ENCODE results near the gene TMEM26.

The TMEM26 gene

GRCh38 chr10:61400524-61400923 lies 52.7 kb downstream of the TMEM26 start:
- TF ChIP-seq GATA3 (IDR thresholded peaks at IDR 0.05; ENCODE audit: low read depth, low read length): no peak
- TF ChIP-seq GATA2 (IDR thresholded peaks at IDR 0.05; ENCODE audit: low read depth, low read length): no peak

DNA sequence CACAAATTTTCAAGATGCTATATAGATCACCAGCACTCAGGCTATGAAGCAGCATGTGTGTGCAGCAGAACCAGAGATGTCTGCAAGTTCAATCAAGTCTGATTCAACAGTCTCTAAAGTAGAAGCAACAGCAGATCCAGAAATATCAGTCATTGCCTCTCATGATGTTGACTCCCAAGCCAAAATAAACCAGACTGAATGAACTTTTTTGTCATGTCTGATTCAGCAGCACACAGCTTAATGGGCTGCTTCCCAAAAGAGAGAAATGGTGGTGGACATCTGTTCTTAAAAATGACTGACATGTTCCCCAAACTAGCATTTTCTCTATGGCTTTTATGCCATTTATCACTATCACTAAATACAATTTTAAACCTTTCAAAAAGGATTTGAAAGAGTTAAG lies 53.8 kb downstream of the TMEM26 start:
- TF ChIP-seq GATA3 (IDR thresholded peaks at IDR 0.05; ENCODE audit: low read depth, low read length) (no peak), GATA2 (IDR thresholded peaks at IDR 0.05; ENCODE audit: low read depth, low read length) (no peak)

GRCh38 chr10:61398366-61399129 lies 54.6 kb downstream of the TMEM26 start:
- TF ChIP-seq GATA2 (IDR thresholded peaks at IDR 0.05; ENCODE audit: low read depth, low read length): no peak
- TF ChIP-seq GATA3 (IDR thresholded peaks at IDR 0.05; ENCODE audit: low read depth, low read length): no peak

- no peak for TF ChIP-seq GATA3 (IDR thresholded peaks at IDR 0.05; ENCODE audit: low read depth, low read length)
- TF ChIP-seq GATA2 (IDR thresholded peaks at IDR 0.05; ENCODE audit: low read depth, low read length): no peak
These were observed 55.8 kb downstream of the TMEM26 start for GRCh38 chr10:61397175-61397986.

GRCh38 chr10:61391281-61391680 lies 61.9 kb downstream of the TMEM26 start:
- TF ChIP-seq GATA2 (IDR thresholded peaks at IDR 0.05; ENCODE audit: low read depth, low read length): no peak

GRCh38 chr10:61390851-61391250 lies 62.3 kb downstream of the TMEM26 start:
- TF ChIP-seq GATA2 (IDR thresholded peaks at IDR 0.05; ENCODE audit: low read depth, low read length) (no peak), GATA3 (IDR thresholded peaks at IDR 0.05; ENCODE audit: low read depth, low read length) (no peak)

GRCh38 chr10:61389887-61390286 lies 63.3 kb downstream of the TMEM26 start:
- TF ChIP-seq GATA2 (IDR thresholded peaks at IDR 0.05; ENCODE audit: low read depth, low read length) (no peak), GATA3 (IDR thresholded peaks at IDR 0.05; ENCODE audit: low read depth, low read length) (no peak)

DNA sequence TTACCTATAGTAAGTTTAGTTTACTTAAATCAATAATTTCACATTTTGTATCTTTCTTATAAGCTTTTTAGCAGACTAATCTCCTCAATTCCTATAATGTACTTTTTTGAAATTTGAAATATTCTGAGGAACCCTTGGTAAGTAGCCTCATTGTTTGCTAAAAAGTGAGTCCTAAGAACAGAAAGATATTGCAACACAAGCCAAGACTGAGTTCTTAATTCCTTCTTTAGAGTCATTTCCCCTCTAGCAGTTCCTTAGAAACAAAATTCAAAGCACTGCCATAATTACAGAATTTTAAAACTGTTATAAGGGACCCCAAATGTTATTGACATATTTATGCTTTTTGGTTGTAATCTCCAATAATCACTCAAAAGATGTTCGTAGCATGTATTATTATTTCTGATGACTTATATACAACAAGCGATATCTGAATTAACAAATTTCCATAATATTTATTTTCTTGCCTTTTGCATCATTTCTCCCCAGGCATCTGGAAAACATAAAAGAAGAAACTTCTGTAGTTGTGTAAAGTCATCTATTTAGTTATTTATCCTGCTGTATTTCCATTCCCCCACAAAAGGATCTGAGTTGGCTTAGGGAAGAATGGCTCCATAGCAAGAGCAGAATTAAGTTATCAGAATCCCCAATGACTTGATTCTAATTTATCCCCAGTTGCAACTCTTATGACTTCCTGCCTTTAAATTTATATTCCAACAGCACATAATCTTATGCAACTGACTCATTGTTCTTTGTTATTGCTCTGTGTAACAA lies 67.8 kb downstream of the TMEM26 start:
- TF ChIP-seq GATA3 (IDR thresholded peaks at IDR 0.05; ENCODE audit: low read depth, low read length) (no peak), GATA2 (IDR thresholded peaks at IDR 0.05; ENCODE audit: low read depth, low read length) (no peak)

DNA sequence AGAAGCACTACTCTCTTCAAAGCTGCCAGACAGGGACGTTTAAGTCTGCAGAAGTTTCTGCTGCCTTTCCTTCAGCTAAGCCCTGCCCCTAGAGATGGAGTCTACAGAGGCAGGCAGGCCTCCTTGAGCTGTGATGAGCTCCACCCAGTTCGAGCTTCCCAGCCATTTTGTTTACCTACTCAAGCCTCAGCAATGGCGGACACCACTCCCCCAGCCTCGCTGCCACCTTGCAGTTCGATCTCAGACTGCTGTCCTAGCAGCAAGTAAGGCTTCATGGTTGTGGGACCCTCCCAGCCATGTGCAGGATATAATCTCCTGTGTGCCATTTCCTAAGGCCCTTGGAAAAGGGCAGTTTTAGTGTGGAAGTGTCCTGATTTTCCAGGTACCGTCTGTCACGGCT lies 74.3 kb downstream of the TMEM26 start:
- TF ChIP-seq GATA2 (IDR thresholded peaks at IDR 0.05; ENCODE audit: low read depth, low read length) (no peak), GATA3 (IDR thresholded peaks at IDR 0.05; ENCODE audit: low read depth, low read length) (no peak)

DNA sequence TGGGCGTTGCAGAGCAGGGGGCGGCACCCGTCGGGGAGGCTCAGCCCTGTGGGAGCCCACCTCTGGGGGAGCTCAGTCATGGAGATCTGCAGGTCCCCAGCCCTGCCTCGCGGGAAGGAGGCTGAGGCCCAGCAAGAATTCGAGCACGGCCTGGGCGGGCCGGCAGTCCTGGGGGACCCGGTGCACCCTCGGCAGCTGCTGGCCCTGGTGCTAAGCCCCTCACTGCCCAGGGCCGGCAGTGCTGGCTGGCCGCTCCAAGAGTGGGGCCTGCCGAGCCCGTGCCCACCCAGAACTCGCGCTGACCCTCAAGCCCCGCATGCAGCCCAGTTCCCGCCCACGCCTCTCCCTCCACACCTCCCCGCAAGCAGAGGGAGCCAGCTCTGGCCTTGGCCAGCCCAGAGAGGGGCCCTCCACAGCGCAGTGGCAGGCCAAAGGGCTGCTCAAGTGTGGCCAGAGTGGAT lies 76.2 kb downstream of the TMEM26 start:
- TF ChIP-seq GATA2 (IDR thresholded peaks at IDR 0.05; ENCODE audit: low read depth, low read length): no peak
- no peak for TF ChIP-seq GATA3 (IDR thresholded peaks at IDR 0.05; ENCODE audit: low read depth, low read length)

DNA sequence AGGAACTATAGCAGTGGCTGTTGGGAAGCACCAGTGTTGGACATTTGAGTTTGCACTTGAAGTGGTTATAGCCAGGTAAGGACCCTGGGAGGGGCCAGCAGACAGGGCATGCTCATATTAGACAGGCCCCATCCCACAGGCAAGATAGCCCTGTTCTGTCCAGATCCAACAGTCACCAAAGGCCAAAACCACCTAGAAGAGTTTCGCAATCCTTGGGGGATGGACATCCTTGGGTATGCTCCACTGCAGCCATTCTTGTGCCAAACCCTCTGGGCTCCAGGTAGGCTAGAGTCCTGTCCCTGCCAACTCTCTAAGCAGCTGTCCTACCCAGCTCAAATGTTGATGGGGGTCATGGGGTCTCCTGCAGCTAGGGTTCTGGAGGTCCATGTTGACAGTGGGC lies 76.8 kb downstream of the TMEM26 start:
- TF ChIP-seq GATA3 (IDR thresholded peaks at IDR 0.05; ENCODE audit: low read depth, low read length): no peak
- TF ChIP-seq GATA2 (IDR thresholded peaks at IDR 0.05; ENCODE audit: low read depth, low read length): no peak

DNA sequence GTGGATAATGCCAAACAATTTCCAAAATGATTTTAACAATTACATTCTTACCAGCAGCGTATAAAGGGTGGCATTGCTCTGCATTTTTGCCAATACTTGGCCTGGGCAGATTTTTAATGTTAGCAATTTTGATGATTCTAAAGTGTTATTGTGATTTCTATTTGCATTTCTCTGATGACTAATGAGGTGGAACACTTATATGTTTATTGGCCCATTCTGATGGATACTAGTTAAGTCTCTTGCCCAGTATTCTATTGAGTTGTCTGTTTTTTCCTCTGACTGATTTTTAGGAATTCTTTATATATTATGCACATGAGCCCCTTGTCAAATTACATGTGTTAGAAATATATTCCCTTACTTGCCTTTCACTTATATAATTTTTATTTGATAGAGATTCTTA lies 86.8 kb downstream of the TMEM26 start:
- TF ChIP-seq GATA3 (IDR thresholded peaks at IDR 0.05; ENCODE audit: low read depth, low read length) (no peak), GATA2 (IDR thresholded peaks at IDR 0.05; ENCODE audit: low read depth, low read length) (no peak)

- TF ChIP-seq GATA2 (IDR thresholded peaks at IDR 0.05; ENCODE audit: low read depth, low read length) (no peak), GATA3 (IDR thresholded peaks at IDR 0.05; ENCODE audit: low read depth, low read length) (no peak)
These were observed 88.6 kb downstream of the TMEM26 start for GRCh38 chr10:61364619-61365018.

GRCh38 chr10:61363006-61363405 lies 90.2 kb downstream of the TMEM26 start:
- TF ChIP-seq GATA3 (IDR thresholded peaks at IDR 0.05; ENCODE audit: low read depth, low read length): no peak
- TF ChIP-seq GATA2 (IDR thresholded peaks at IDR 0.05; ENCODE audit: low read depth, low read length): no peak
